Astrocyte (in vitro differentiated cells and primary cell): ENCODE data around the gene DISC1.

Experiments
- CTCF ChIP-seq: IDR thresholded peaks from 2 replicates; pipeline ENCODE4 v1.5.1; 2011; ENCODE audit warnings: low read depth, mild to moderate bottlenecking, inconsistent platforms, low read length, moderate library complexity; ENCODE audit not compliant: insufficient read depth
- EZH2 ChIP-seq: IDR thresholded peaks from 2 replicates; pipeline ENCODE4 v1.6.1; 2012; ENCODE audit warnings: mild to moderate bottlenecking, low read length, inconsistent platforms; ENCODE audit not compliant: insufficient read depth

DNA sequence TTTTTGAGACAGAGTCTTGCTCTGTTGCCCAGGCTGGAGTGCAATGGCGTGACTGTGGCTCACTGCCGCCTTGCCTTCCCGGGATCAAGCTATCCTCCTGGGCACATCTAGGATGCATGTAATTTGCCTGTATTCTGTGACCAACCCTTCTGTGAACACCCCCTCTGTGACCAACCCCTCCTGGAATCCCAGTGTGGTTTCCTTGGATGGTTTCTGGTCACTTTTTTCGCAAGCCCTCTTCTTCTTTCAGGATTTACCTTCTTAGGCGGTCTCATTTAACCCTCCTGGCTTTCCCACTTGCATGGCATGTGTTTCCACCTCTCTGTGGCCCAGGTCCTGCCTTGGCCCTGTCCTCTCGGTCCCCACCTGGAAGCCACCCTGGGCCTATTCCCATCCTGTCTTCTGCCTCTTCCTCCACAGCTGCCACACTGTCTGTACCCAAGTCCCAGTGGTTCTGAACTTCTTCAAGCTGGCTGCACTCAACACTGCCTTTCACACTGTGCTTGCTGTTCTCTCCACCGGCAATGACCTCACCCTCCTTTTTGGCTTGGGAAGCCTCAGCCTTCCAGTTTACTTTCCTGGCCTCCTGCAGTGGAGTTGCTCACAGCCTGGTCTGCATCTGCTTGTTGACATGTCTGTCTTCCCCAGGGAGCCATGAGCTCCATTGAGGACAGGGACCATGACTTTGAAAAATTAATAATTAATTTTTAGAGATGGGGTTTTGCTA lies 57.0 kb downstream of the DISC1 start:
- TF ChIP-seq CTCF (no peak), EZH2 (no peak)
